K562 (cell line): Measurements from ENCODE around the gene PHETA2. TPM values are rescaled to one million over a fixed set of nuclear protein-coding genes. Genes with fewer than 3 reads are reported as not detected.
A peak's percentile ranks its signal among the peaks of the same experiment; 100 is the strongest.

Source experiments
- BCOR ChIP-seq: fragments of 450-650 bp; IDR thresholded peaks from 2 replicates; pipeline ENCODE4 v1.6.1; 2016
- BMI1 ChIP-seq: fragments of 150-350 bp; IDR thresholded peaks from 2 replicates; pipeline ENCODE4 v1.6.1; 2014; ENCODE audit warnings: low read length
- BRD4 ChIP-seq: fragments of 200-600 bp; sonication (generic); IDR thresholded peaks from 2 replicates; pipeline ENCODE4 v1.6.1; 2017; ENCODE audit warnings: inconsistent platforms
- CAMTA2 ChIP-seq: fragments of 250-450 bp; sonication (Bioruptor Pico); conservative IDR thresholded peaks from 2 replicates; pipeline ENCODE4 v1.5.1; 2022
- E2F1 ChIP-seq: sonication (generic); formaldehyde crosslinking; IDR thresholded peaks from 2 replicates; pipeline ENCODE4 v1.8.1; 2023; ENCODE audit warnings: mild to moderate bottlenecking, missing genetic modification reagents, moderate library complexity
- E4F1 ChIP-seq: fragments of 250-450 bp; sonication (Bioruptor Pico); IDR thresholded peaks from 2 replicates; pipeline ENCODE4 v1.5.0; 2021; ENCODE audit warnings: mild to moderate bottlenecking, borderline replicate concordance
- HINFP ChIP-seq: fragments of 450-650 bp; conservative IDR thresholded peaks from 2 replicates; pipeline ENCODE4 v1.6.1; 2016; ENCODE audit warnings: missing genetic modification characterization, low read depth, mild to moderate bottlenecking, control low read depth, missing compliant biosample characterization
- MAX ChIP-seq: sonication (generic); formaldehyde crosslinking; IDR thresholded peaks from 2 replicates; pipeline ENCODE4 v1.9.0; 2022; ENCODE audit warnings: mild to moderate bottlenecking, missing genetic modification reagents
- MEF2D ChIP-seq: conservative IDR thresholded peaks from 2 replicates; pipeline ENCODE4 v1.6.1; 2016; ENCODE audit warnings: low read depth, missing genetic modification characterization, missing compliant biosample characterization
- NR2C2 ChIP-seq, 2 experiments: fragments of 200-800 bp in 1 of 2; sonication (Bioruptor generic) in 1 of 2; sonication (generic) in 1 of 2; formaldehyde crosslinking in 1 of 2; IDR thresholded peaks; 2 replicates each; pipeline versions ENCODE4 v1.6.1 to v1.8.0; 2016 to 2022; ENCODE audit warnings: mild to moderate bottlenecking in 1 of 2, missing compliant biosample characterization in 1 of 2, missing genetic modification characterization in 1 of 2, missing genetic modification reagents in 1 of 2
- PCBP1 ChIP-seq: fragments of 200-400 bp; formaldehyde crosslinking; IDR thresholded peaks from 2 replicates; pipeline ENCODE4 v1.6.1; 2018; ENCODE audit warnings: mild to moderate bottlenecking, low read depth, low read length; ENCODE audit not compliant: poor library complexity, severe bottlenecking
- PHF21A ChIP-seq: fragments of 450-650 bp; IDR thresholded peaks from 2 replicates; pipeline ENCODE4 v1.6.1; 2017; ENCODE audit warnings: low read depth, borderline replicate concordance
- ZBTB11 ChIP-seq, 3 experiments: fragments of 200-800 bp in 1 of 3; fragments of 250-450 bp in 1 of 3; fragments of 450-650 bp in 1 of 3; sonication (Bioruptor Pico) in 1 of 3; sonication (Bioruptor generic) in 1 of 3; formaldehyde crosslinking in 1 of 3; IDR thresholded peaks; 2 replicates each; pipeline versions ENCODE4 v1.6.1 to v1.8.0; 2016 to 2022; ENCODE audit warnings: mild to moderate bottlenecking in 2 of 3, missing genetic modification characterization in 2 of 3, missing compliant biosample characterization in 1 of 3, moderate library complexity in 1 of 3
- ZBTB26 ChIP-seq: fragments of 450-650 bp; formaldehyde crosslinking; IDR thresholded peaks from 2 replicates; pipeline ENCODE4 v1.4.0; 2022; ENCODE audit warnings: missing genetic modification characterization
- ZNF444 ChIP-seq: fragments of 250-450 bp; sonication (Bioruptor Pico); IDR thresholded peaks from 2 replicates; pipeline ENCODE4 v1.4.0; 2020; ENCODE audit warnings: mild to moderate bottlenecking, moderate library complexity
- polyA plus RNA-seq, 8 experiments: library from polyadenylated mRNA; depleted of rRNA in 4 of 8; stranded (reverse) in 5 of 8; unstranded in 3 of 8; fragments of >200 nt; fragmentation: Nextera tagmentation in 2 of 8; fragmentation: Illumina TruSeq in 1 of 8; extraction: Ambion mirVana in 2 of 8; extraction: Trizol in 1 of 8; gene quantifications; 2 replicates each; pipeline versions ENCODE4 v1.2.1 to v1.2.3, GENCODE V29; 2011 to 2014; ENCODE audit warnings: inconsistent platforms in 1 of 8, missing spikeins in 1 of 8
- total RNA-seq, 7 experiments: library from RNA; depleted of rRNA in 6 of 7; stranded (reverse); fragments of >200 nt in 6 of 7; fragmentation: Illumina TruSeq in 2 of 7; extraction: Trizol in 2 of 7; gene quantifications; 2 replicates each; pipeline versions ENCODE4 v1.2.1 to v1.2.3, GENCODE V29; 2011 to 2021; ENCODE audit warnings: low replicate concordance in 1 of 7

The PHETA2 gene
- total and polyA plus RNA-seq, 9 of the 15 experiments (the other 6 are each of a cell fraction or from before 2014, with no cell fraction given), result 0.07 to 0.22 (median 0.08) TPM; not detected in 5

GRCh38 chr22:42079319-42080251 is 5.5 kb downstream of the PHETA2 start, which contains the start of gene SMDT1 (continued):
- TF ChIP-seq E2F1, result no peak
- peak; percentile 65; the same call in 1 of the 2 replicates for TF ChIP-seq BRD4
- peak; percentile 75 for TF ChIP-seq MAX (CRISPR knock-in tag)
- TF ChIP-seq NR2C2 (CRISPR knock-in tag; IDR thresholded peaks at IDR 0.05), result no peak
- TF ChIP-seq NR2C2 (tag; IDR thresholded peaks at IDR 0.05), result peak; percentile 81
- TF ChIP-seq ZNF444 (CRISPR knock-in tag), result no peak
- TF ChIP-seq E4F1 (CRISPR knock-in tag), result no peak
- peak; percentile 80; the same call in 1 of the 2 replicates for TF ChIP-seq MEF2D (tag)
- TF ChIP-seq PCBP1, result no peak
- no peak for TF ChIP-seq HINFP (tag)
- TF ChIP-seq BMI1, result no peak
- TF ChIP-seq PHF21A, result no peak
- TF ChIP-seq CAMTA2 (CRISPR knock-in tag), result no peak
- 0 out of 6 replicates have a peak, but pooled peaks of 1 of the 3 experiments have one; percentile 42 for TF ChIP-seq ZBTB11 (CRISPR knock-in tag; IDR thresholded peaks at IDR 0.05)
- no peak for TF ChIP-seq ZBTB26 (CRISPR knock-in tag)
- TF ChIP-seq BCOR, result no peak
